IMR-90 (cell line): ENCODE measurements around the gene MYO7B. TPM values are rescaled to one million over a fixed set of nuclear protein-coding genes. Genes with fewer than 3 reads are reported as not detected.

ENCODE experiments used
- ATAC-seq: fragments of 200-7000 bp; cut with Tn5 transposase; 2 replicates; pipeline ENCODE4 v1.9.1; 2020; ENCODE audit warnings: low read depth, mild to moderate bottlenecking, moderate library complexity
- BruUV-seq: library from RNA; stranded (reverse); fragments of 400-500 nt; replicated peaks from 2 replicates; lab custom pipeline; 2021; lab: Mats Ljungman, UMichigan
- CTCF ChIA-PET: fragments of 300-600 bp; formaldehyde crosslinking; extraction: SDS; loops from one replicate; lab custom pipeline; 2021; ENCODE audit warnings: antibody characterized with exemption; lab: Yijun Ruan, JAX
- POLR2A ChIA-PET: fragments of 300-600 bp; sonication (Branson Sonifier 250); formaldehyde crosslinking; loops from one replicate; lab custom pipeline; 2022; ENCODE audit warnings: antibody characterized with exemption; ENCODE audit not compliant: unreplicated experiment; lab: Charles Lee
- DNase-seq: peaks from one replicate; pipeline ENCODE4 v3.0.0; 2013
- H2AFZ ChIP-seq: replicated peaks from 2 replicates; pipeline ENCODE3; 2013; ENCODE audit warnings: low read length, mild to moderate bottlenecking; ENCODE audit not compliant: poor library complexity
- H2AK5ac ChIP-seq: 2 replicates; pipeline ENCODE4 v1.6.1; 2013; ENCODE audit warnings: low read depth, low read length, inconsistent platforms
- H2AK9ac ChIP-seq: replicated peaks from 2 replicates; pipeline ENCODE3; 2013; ENCODE audit warnings: mild to moderate bottlenecking, low read depth, low read length, moderate library complexity; ENCODE audit not compliant: poor library complexity
- H2BK120ac ChIP-seq: 2 replicates; pipeline ENCODE4 v1.6.1; 2013; ENCODE audit warnings: low read depth, low read length, inconsistent platforms
- H2BK15ac ChIP-seq: 3 replicates; pipeline ENCODE4 v1.6.1; 2013; ENCODE audit warnings: low read depth, low read length, inconsistent platforms
- H2BK20ac ChIP-seq: 2 replicates; pipeline ENCODE4 v1.6.1; 2013; ENCODE audit warnings: low read depth, mild to moderate bottlenecking, inconsistent platforms, low read length, moderate library complexity
- H2BK5ac ChIP-seq: 2 replicates; pipeline ENCODE4 v1.6.1; 2013; ENCODE audit warnings: mild to moderate bottlenecking, low read depth, low read length, inconsistent platforms; ENCODE audit not compliant: poor library complexity, severe bottlenecking
- H3K14ac ChIP-seq: replicated peaks from 2 replicates; pipeline ENCODE4 v1.6.1; 2013; ENCODE audit warnings: low read depth, low read length, inconsistent platforms
- H3K18ac ChIP-seq: 2 replicates; pipeline ENCODE4 v1.6.1; 2013; ENCODE audit warnings: low read depth, low read length, control low read depth
- H3K23ac ChIP-seq: 2 replicates; pipeline ENCODE4 v1.6.1; 2013; ENCODE audit warnings: low read depth, low read length, inconsistent platforms
- H3K27ac ChIP-seq: 2 replicates; pipeline ENCODE4 v1.5.1; 2013; ENCODE audit warnings: mild to moderate bottlenecking, control low read depth, low read length; ENCODE audit not compliant: insufficient read depth
- H3K27me3 ChIP-seq: 2 replicates; pipeline ENCODE4 v1.6.1; 2013; ENCODE audit warnings: low read length; ENCODE audit not compliant: control insufficient read depth, insufficient read depth
- H3K36me3 ChIP-seq: 2 replicates; pipeline ENCODE4 v1.6.1; 2013; ENCODE audit warnings: low read length, mixed read lengths; ENCODE audit not compliant: control insufficient read depth, insufficient read depth
- H3K4ac ChIP-seq: 2 replicates; pipeline ENCODE4 v1.6.1; 2013; ENCODE audit warnings: low read depth, low read length, inconsistent platforms
- H3K4me1 ChIP-seq: 2 replicates; pipeline ENCODE4 v1.6.1; 2013; ENCODE audit warnings: low read length, mixed read lengths; ENCODE audit not compliant: control insufficient read depth, insufficient read depth
- H3K4me2 ChIP-seq: 2 replicates; pipeline ENCODE4 v1.6.1; 2013; ENCODE audit warnings: low read depth, mild to moderate bottlenecking, control low read depth, low read length, moderate library complexity
- H3K4me3 ChIP-seq: 2 replicates; pipeline ENCODE4 v1.5.1; 2013; ENCODE audit warnings: low read depth, mild to moderate bottlenecking, control low read depth, low read length, moderate library complexity; ENCODE audit not compliant: insufficient read depth
- H3K56ac ChIP-seq: 2 replicates; pipeline ENCODE4 v1.6.1; 2013; ENCODE audit warnings: low read length, inconsistent platforms; ENCODE audit not compliant: insufficient read depth; ENCODE audit errors: extremely low read depth
- H3K79me1 ChIP-seq, 2 experiments: 2 replicates each; pipeline ENCODE4 v1.6.1; 2013; ENCODE audit warnings: low read length in 2 of 2, inconsistent platforms in 1 of 2, low read depth in 1 of 2
- H3K9ac ChIP-seq: 2 replicates; pipeline ENCODE4 v1.6.1; 2013; ENCODE audit warnings: low read depth, low read length, control low read depth
- H3K9me1 ChIP-seq: 2 replicates; pipeline ENCODE4 v1.6.1; 2013; ENCODE audit warnings: low read length, inconsistent platforms; ENCODE audit not compliant: insufficient read depth
- H3K9me3 ChIP-seq: 2 replicates; pipeline ENCODE4 v1.6.1; 2013; ENCODE audit warnings: low read length; ENCODE audit not compliant: control insufficient read depth, insufficient read depth
- H4K20me1 ChIP-seq: 2 replicates; pipeline ENCODE4 v1.6.1; 2013; ENCODE audit warnings: low read length, inconsistent platforms; ENCODE audit not compliant: insufficient read depth
- H4K5ac ChIP-seq: 2 replicates; pipeline ENCODE4 v1.6.1; 2013; ENCODE audit warnings: mild to moderate bottlenecking, low read depth, low read length, control low read depth
- H4K8ac ChIP-seq, 2 experiments: 2 replicates each; pipeline ENCODE4 v1.6.1; 2013; ENCODE audit warnings: low read depth in 2 of 2, low read length in 2 of 2, control low read depth in 1 of 2, inconsistent platforms in 1 of 2
- H4K91ac ChIP-seq: 2 replicates; pipeline ENCODE4 v1.6.1; 2013; ENCODE audit warnings: low read depth, low read length, inconsistent platforms; ENCODE audit not compliant: insufficient read depth
- CEBPB ChIP-seq: IDR thresholded peaks from 2 replicates; pipeline ENCODE4 v1.6.1; 2012; ENCODE audit warnings: low read depth, low read length, improper control_type of control experiment
- CHD1 ChIP-seq: IDR thresholded peaks from 2 replicates; pipeline ENCODE4 v1.6.1; 2012; ENCODE audit warnings: low read depth, low read length, improper control_type of control experiment
- ELK1 ChIP-seq: fragments of 150-350 bp; IDR thresholded peaks from 2 replicates; pipeline ENCODE4 v1.6.1; 2016; ENCODE audit warnings: low read depth, mild to moderate bottlenecking, low read length, moderate library complexity, borderline replicate concordance
- MAFK ChIP-seq: IDR thresholded peaks from 2 replicates; pipeline ENCODE4 v1.6.1; 2012; ENCODE audit warnings: low read depth, low read length, improper control_type of control experiment
- MAZ ChIP-seq: IDR thresholded peaks from 2 replicates; pipeline ENCODE4 v1.6.1; 2012; ENCODE audit warnings: low read depth, mild to moderate bottlenecking, low read length, improper control_type of control experiment, moderate library complexity, borderline replicate concordance
- MXI1 ChIP-seq: IDR thresholded peaks from 2 replicates; pipeline ENCODE4 v1.6.1; 2012; ENCODE audit warnings: low read depth, mild to moderate bottlenecking, low read length, moderate library complexity, borderline replicate concordance
- NFE2L2 ChIP-seq: fragments of 150-350 bp; IDR thresholded peaks from 2 replicates; pipeline ENCODE4 v1.6.1; 2016; ENCODE audit warnings: low read depth, mild to moderate bottlenecking, low read length
- POLR2A ChIP-seq: IDR thresholded peaks from 2 replicates; pipeline ENCODE4 v1.6.1; 2012; ENCODE audit warnings: mild to moderate bottlenecking, low read depth, low read length
- RAD21 ChIP-seq: IDR thresholded peaks from 2 replicates; pipeline ENCODE4 v1.6.1; 2012; ENCODE audit warnings: low read length, improper control_type of control experiment
- RCOR1 ChIP-seq: IDR thresholded peaks from 2 replicates; pipeline ENCODE4 v1.6.1; 2012; ENCODE audit warnings: mild to moderate bottlenecking, low read length, improper control_type of control experiment; ENCODE audit not compliant: insufficient replicate concordance
- SMC3 ChIP-seq: fragments of 150-350 bp; IDR thresholded peaks from 2 replicates; pipeline ENCODE4 v1.6.1; 2016; ENCODE audit warnings: low read depth, mild to moderate bottlenecking, antibody characterized with exemption, low read length, moderate library complexity
- USF2 ChIP-seq: fragments of 150-350 bp; IDR thresholded peaks from 2 replicates; pipeline ENCODE4 v1.6.1; 2017; ENCODE audit warnings: mild to moderate bottlenecking, antibody characterized with exemption, low read length, low read depth
- WGBS, 2 experiments: methylation state at CpG; one replicate each; pipeline versions ENCODE4 v1.1.5 to v1.1.7; 2013; ENCODE audit warnings: missing lambda C conversion rate in 2 of 2; ENCODE audit not compliant: insufficient read length in 1 of 2; ENCODE audit errors: extremely low coverage in 2 of 2; 5-methylcytosine and 5-hydroxymethylcytosine counted together
- dilution Hi-C: fragments of 300-500 bp; cut with HindIII; formaldehyde crosslinking; loops from one replicate; pipeline ENCODE4 v1.14.3; 2018; ENCODE audit warnings: low sequenced_read_pairs; ENCODE audit not compliant: unreplicated experiment
- in situ Hi-C: fragments of 300-500 bp; cut with MboI; formaldehyde crosslinking; loops from 3 replicates; pipeline ENCODE4 v1.14.3; 2019; ENCODE audit warnings: low sequenced_read_pairs, inconsistent platforms, mixed read lengths
- intact Hi-C: fragments of 100-400 bp; cut with micrococcal nuclease; formaldehyde crosslinking; loops from 2 replicates; pipeline ENCODE4 v1.10.0; 2022
- polyA plus RNA-seq, 3 experiments: library from polyadenylated mRNA; depleted of rRNA; stranded (reverse); fragments of >200 nt; gene quantifications; 2 replicates each; pipeline ENCODE4 v1.2.3, GENCODE V29; 2012; ENCODE audit warnings: low replicate concordance in 1 of 3
- total RNA-seq: library from RNA; depleted of rRNA; stranded (reverse); fragments of >200 nt; gene quantifications from 2 replicates; pipeline ENCODE4 v1.2.3, GENCODE V29; 2012

MYO7B gene
- total and polyA plus RNA-seq, 2 of the 4 experiments (the other 2 are of a cell fraction), result 0.18 to 0.46 TPM

GRCh38 chr2:127648321-127648720, 112.8 kb downstream of the MYO7B start (continued):
- no peak for TF ChIP-seq ELK1

- WGBS, 2 experiments, result 100% methylated on average over 2 of the region's 12 CpGs; no CpG with 5 or more reads in 1 of the 2 experiments
- Histone ChIP-seq H3K36me3 (peaks cover 9% of the 10 kb centered on the region; the same call in 1 of the 2 replicates), H3K9me3 (no peaks in the 10 kb centered on the region), H2BK5ac (no peak overlapping the region), H3K27me3 (no peaks in the 10 kb centered on the region), H2BK120ac (no peak overlapping the region), H3K14ac (no peak overlapping the region), H2AK9ac (peak overlapping the region; percentile 92), H2BK20ac (no peak overlapping the region), H3K4me3 (no peak overlapping the region), H3K23ac (no peak overlapping the region), H2BK15ac (no peak overlapping the region), H3K9ac (no peak overlapping the region), H4K20me1 (no peaks in the 10 kb centered on the region; the same call in none of the 2 replicates), H3K4ac (0 out of 2 replicates have a peak overlapping the region, but pooled peaks have one; percentile 9), H3K56ac (no peak overlapping the region), H3K18ac (no peak overlapping the region), H2AK5ac (no peak overlapping the region), H3K4me1 (peaks cover 7% of the 10 kb centered on the region; the same call in 1 of the 2 replicates), H3K27ac (no peak overlapping the region), H3K9me1 (peaks cover 17% of the 10 kb centered on the region; the same call in 1 of the 2 replicates), H2AFZ (peak overlapping the region; percentile 80), H4K5ac (no peak overlapping the region), H4K91ac (no peak overlapping the region), H3K4me2 (no peak overlapping the region), H3K79me1 (peaks cover 0 to 16% of the 10 kb centered on the region in 2 experiments; a peak in 2 of 4 replicates), H4K8ac (peak overlapping the region in 1 of 2 experiments; percentile 84; a peak in 1 of 4 replicates)
- no peak for ATAC-seq
- in situ Hi-C loops (no loop called here), intact Hi-C loops (loop anchor here (1.0 to 5.0 kb wide), 4 partner anchors 58 to 324 kb away; partner anchors contain the start of gene IWS1), dilution Hi-C loops (no loop called here)
- CTCF ChIA-PET, result interaction anchor here (1.0 to 2.3 kb wide), 3 partner anchors 11 to 58 kb away, joined by 3 to 15 read pairs (median 5); partner anchors contain the start of gene LIMS2
- DNase-seq, result no peak
- POLR2A ChIA-PET, result no interaction called here
- TF ChIP-seq RAD21, result no peak
- TF ChIP-seq CEBPB, result no peak
- no peak for TF ChIP-seq MAFK
- no peak for TF ChIP-seq POLR2A
- TF ChIP-seq RCOR1, result no peak
- TF ChIP-seq MXI1, result no peak
- TF ChIP-seq MAZ, result no peak
- no peak for TF ChIP-seq CHD1
- no peak for TF ChIP-seq ELK1
- no peak for TF ChIP-seq SMC3
- TF ChIP-seq USF2, result no peak
- no peak for TF ChIP-seq NFE2L2
- BruUV-seq, result no TSS peak
Observed at GRCh38 chr2:127649100-127649611, 113.7 kb downstream of the MYO7B start.
